Stimulated activated CD4-positive, alpha-beta T cell treated with anti-CD3 and anti-CD28 coated beads, Interleukin-2, amount 100 ng/mL, for 4 hours (primary cell): ENCODE measurements around the gene PRKN.

Experiments used
- DNase-seq: peaks from one replicate; pipeline ENCODE4 v3.0.0-alpha.2; 2020; ENCODE audit warnings: low read depth

PRKN gene

DNA sequence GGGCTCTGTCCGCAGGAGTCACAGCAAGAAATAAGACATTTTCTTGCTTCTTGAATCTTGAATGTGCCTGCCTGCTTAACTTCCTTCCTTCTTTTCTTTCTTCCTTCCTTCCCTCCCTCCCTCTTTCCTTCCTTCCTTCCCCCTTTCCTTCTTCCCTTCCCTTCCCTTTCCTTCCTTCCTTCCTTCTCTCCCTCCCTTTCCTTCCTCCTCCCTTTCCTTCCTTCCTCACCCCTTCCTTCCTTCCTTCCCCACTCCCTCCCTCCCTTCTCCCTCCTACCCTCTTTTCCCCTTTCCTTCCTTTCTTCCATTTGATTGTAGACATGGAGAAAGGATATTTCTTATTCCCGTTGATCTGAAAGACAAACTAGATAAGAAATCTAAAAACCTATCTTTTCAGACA is 1016.9 kb downstream of the PRKN start:
- DNase-seq = no peak

DNA sequence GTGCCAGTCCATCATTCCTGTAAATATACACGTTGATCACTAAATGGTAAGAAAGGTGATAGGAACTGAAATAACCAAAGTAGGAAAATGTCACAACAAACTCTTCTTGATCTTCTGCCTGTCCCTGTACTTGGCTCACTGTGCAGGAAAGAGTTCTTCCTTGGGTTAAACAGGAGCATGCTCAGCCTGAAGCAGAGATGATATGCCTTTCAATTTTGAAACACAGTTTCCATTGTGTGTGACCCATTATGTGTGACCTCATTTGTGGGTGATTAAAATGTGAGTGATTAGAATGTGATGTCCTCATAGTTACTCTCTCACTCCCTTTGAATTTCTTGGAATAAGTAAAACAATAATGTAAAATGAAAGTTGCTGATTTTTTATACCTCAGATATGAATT is 1026.5 kb downstream of the PRKN start:
- DNase-seq = no peak

- no peak for DNase-seq
Observed at GRCh38 chr6:161696801-161697200, 1030.8 kb downstream of the PRKN start.

DNA sequence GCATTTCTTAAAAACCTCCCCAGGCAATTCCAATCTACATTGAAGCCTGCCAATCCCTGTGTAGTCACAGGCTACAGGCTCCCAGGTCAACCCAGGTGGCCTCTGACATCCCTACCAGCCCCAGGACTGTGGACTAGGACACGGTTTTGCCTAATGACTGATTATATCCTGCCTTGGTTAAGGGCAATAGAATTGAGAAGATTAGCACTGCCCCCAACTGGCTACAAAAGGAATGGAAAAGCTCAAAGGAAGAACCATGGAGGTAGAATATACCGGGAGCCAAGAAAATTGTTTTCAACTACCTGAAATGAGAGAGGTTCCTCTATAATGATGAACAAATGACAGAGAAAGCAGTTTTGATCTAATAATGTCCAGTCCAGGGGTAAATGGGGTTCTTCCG is 1032.6 kb downstream of the PRKN start:
- DNase-seq = no peak

- DNase-seq = no peak
Observed at GRCh38 chr6:161686655-161687054, 1040.9 kb downstream of the PRKN start.

- no peak for DNase-seq
Observed at GRCh38 chr6:161684731-161685475, 1042.7 kb downstream of the PRKN start.

DNA sequence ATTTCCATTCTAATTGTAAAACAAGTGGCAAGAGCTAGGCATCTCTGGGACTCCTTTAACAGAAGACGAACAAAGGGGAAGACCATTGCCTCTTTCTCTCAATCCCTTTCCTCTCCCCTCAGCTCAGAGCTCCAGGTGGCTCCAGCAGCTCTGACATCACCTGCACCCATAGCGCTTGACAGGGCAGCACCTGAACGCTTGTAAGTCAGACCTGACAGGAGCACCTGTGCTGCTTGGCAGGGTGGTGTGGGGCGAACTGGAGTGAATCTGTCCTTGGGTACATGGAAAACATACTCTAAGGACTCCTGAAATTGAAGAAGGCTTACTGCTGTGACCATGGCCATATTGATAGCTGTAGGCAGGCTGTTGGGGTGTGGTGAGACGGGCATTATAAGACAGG is 1044.2 kb downstream of the PRKN start:
- no peak for DNase-seq

- no peak for DNase-seq
Observed at GRCh38 chr6:161682982-161683381, 1044.6 kb downstream of the PRKN start.

DNA sequence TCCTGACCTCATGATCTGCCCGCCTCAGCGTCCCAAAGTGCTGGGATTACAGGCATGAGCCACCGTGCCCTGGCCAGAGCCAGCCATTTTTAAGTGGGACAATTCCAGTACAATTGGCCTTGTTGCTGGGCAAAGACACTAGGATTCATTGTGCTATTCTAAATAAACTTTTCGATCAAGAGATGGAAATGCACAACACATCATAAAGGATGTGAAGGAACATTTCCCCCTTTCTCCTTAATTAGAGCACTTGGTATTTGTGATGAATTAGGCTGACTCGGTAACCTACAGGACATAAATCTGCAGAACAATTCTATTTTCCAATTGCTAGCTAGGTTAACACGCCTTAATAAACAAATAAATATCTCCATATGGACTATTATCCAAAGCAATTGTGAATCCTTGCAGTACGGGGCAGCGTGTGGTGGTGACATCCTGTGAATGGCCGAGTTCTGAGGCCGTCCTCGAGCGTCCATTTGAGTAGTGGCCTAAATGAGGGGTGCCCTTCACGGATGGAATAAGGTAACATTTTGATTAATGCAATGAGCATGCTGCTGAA is 1047.5 kb downstream of the PRKN start:
- DNase-seq = no peak

GRCh38 chr6:161677188-161677587 is 1050.4 kb downstream of the PRKN start:
- DNase-seq = no peak

GRCh38 chr6:161676586-161676985 is 1051.0 kb downstream of the PRKN start:
- no peak for DNase-seq

- DNase-seq = no peak
Observed at GRCh38 chr6:161674930-161675682, 1052.5 kb downstream of the PRKN start.

DNA sequence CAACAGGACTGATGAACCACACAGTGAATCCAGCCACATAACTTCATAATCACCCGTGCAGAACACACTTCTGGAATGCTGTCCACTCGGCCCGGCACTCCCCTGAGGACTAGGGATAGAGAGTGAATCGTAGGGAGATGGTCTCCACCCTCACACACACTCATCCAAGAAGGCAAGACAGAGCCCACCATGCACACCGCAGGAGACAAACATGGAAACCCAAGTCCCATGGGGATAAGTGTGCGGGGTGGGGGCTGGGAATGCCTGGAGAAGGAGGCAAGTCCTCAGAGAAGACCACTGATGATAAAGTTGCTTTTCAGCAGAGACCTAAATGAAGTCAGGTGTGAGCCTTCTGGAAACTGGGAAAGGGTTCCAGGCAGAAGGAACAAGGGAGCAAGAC is 1054.5 kb downstream of the PRKN start:
- DNase-seq = no peak

DNA sequence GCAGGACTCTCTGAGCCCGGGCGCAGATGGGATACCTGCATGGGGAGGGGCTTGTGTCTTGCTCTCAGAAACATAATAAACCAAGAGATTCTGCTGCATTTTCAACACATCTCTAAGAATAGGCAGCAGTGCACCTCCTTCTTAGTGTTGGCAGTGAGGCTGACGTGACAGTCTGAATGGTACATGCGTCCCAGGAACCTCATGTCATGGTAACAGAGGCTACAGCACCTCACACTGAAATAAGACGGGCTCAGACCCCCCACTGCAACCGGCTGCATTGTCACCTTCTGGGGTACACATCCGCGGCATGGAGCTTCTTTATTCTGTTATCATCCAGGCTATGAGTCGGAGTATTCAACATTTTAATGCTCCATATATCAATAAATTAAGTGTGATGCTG is 1056.4 kb downstream of the PRKN start:
- DNase-seq = no peak

DNA sequence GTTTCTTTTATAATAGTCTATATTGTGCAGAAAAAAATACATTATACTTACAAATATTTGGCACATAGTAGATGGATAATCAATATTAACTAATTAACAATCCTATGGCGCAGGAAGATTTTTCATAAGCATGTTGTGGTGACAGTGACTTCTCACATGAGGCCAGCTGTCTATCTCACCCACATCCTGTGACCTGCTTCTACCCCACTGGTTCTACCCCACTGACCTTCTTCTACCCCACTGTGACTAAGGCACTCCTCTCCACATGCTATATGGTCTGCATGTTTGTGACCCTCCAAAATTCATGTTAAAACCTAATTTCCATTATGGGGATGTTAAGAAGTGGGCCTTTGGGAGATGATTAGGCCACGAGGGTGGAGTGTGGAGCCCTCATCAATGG is 1058.9 kb downstream of the PRKN start:
- DNase-seq = no peak

DNA sequence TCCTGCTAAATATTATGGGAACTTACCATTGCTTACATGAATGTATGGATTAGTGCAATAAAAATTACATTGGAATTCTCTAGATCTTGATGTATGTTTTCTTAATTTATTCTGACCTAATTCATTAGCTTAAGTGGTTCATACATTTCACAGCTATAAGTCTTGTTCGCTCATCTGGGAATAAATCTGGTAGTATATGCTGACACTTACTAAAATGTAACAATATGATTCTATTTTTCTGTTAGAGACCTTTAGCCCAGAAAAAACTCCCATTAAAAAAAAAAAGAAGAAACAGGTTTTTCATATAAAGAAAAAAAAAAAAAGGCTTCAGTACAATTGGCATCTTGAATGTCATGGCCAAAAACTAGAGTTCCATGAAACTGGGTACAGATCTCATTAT is 1059.6 kb downstream of the PRKN start:
- no peak for DNase-seq

- no peak for DNase-seq
Observed at GRCh38 chr6:161663682-161664081, 1063.9 kb downstream of the PRKN start.

DNA sequence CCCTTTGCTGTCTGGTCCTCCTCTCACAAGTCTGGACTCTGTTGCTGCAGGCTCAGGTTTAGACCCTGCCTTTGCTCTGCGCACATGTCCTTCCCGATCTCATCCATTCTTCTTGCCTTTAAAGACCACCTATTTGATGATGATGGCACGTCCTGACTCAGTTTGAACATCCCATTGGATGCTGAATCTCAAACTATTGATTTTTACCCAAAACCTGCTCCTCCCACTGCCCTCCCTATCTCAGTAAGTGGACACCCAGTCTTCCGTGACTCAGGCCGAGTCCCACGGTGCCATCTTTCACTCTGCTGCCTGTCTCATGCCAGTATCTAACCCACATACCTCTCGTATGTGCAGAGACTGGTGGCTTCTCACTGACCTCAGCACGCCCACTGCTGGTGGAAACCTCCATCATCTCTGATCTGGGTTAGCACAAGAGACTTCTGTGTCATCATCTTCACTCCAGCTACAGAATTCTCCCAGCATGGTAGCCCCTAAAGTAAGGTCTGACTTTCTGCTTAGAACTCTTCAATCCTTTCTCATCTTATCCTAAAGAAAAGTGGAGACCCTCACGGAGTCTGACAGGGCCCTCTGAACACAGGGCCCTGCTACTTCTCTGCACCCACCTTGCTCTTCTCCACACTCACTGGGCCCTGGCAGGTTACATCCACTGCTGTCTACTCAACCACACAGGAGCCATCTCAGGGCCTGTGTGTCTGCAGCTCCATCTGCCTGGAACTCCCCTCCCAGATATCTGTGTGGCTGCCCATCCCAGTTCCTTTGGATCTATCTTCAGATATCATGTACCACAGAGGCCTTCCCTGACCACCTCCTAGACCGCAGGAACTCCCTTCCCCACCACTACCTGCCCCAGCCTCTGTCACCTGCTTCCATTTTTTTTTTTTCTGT is 1066.6 kb downstream of the PRKN start:
- no peak for DNase-seq

DNA sequence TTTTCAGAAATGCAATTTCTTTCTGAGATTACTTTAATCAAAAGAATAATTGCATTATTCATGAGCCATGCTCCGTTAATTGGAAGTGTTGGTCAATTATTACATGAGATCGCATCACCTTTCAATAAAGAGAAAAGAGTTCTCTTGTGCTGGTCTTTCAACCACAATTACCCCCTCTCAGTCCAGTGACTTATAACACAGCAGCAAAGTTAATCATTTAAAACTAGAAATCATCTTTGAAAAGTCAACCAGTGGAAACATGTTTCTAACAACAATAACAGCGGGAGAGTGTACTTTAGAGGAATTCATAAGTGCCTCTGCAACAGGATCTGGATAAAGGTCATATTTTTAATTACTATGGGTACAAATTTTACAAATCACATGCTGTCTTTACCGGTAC is 1069.4 kb downstream of the PRKN start:
- no peak for DNase-seq

DNA sequence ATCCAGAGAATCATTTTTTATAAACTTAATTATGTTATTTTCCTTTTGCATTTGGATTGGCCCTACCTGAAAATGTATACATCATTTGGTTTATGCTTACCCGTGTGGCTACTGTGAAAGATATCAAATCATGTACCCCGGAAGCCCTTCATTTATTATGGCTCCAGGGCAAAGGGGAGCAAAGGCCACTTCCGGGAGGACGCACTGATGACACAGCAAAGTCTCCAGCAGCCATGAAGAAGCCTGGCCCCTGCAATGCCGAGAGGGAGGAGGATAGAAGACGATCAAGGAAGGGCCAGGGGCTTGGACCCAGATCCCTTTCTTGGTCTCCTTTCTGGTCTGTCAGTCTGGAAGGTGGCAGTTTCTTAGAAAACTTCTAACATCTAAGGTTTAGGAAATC is 1073.4 kb downstream of the PRKN start:
- no peak for DNase-seq

DNA sequence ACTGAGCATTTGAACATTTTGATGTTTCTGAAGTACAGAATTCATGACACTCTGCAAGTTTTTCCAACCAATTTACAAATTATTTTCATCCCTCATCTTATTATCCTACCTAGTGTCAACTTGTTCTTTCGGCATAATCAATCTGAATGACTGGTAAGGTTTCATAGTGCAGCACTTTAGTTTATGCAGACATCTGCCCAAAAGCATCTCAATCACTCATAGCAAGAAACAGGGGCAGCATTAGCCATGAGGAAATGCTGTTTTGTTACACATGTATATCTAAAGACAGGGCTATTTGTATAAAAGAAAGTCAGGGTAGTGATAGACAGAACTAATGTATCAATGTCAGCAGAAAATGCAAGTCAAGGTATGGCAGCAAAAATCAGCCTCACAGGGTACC is 1075.6 kb downstream of the PRKN start:
- DNase-seq = no peak

DNA sequence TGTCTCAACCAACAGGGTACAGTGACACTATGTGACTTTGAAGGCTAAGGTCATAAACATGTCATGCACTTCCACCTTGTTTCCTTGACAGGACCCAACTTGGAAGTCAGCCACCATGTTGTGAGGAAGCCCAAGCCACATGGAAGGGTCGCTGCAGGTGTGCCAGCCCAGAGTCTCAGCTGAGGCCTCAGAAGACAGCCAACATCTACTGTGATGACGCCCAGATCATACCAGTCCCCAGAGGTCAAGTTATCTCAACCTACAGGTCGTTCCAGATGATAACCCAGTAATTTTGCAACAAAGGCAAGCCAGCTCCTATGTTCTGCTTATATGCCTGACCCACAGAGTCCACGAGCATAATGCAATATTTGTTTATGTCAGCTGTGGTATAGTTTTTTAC is 1077.7 kb downstream of the PRKN start:
- DNase-seq = no peak
